Endothelial cell of umbilical vein (primary cell): ENCODE data around the gene PRDM8.

Experiments used
- CTCF ChIP-seq, 2 donors: IDR thresholded peaks; 1 replicate in 1 of 2; 2 replicates in 1 of 2; pipeline ENCODE4 v1.5.1; 2011; ENCODE audit warnings: low read length in 2 of 2, mild to moderate bottlenecking in 2 of 2, moderate library complexity in 2 of 2, control low read depth in 1 of 2, inconsistent platforms in 1 of 2, low read depth in 1 of 2; ENCODE audit not compliant: insufficient read depth in 1 of 2; ENCODE audit errors: extremely low read depth in 1 of 2
- EZH2 ChIP-seq: IDR thresholded peaks from 2 replicates; pipeline ENCODE4 v1.6.1; 2012; ENCODE audit warnings: borderline replicate concordance, low read depth, mild to moderate bottlenecking, moderate library complexity, low read length, inconsistent platforms; ENCODE audit not compliant: severe bottlenecking
- POLR2A ChIP-seq: IDR thresholded peaks from 2 replicates; pipeline ENCODE4 v1.6.1; 2012; ENCODE audit warnings: low read depth, mild to moderate bottlenecking, control low read depth, low read length

- TF ChIP-seq EZH2: peak; percentile 45
- no peak for TF ChIP-seq CTCF (IDR thresholded peaks at IDR 0.05; ENCODE audit: extremely low read depth in 1 of 2, insufficient read depth in 1 of 2, low read depth in 1 of 2, low read length in 2 of 2)
- TF ChIP-seq POLR2A: no peak
These were observed 1.7 kb upstream of the PRDM8 start for GRCh38 chr4:80195441-80196140.
